Heart left ventricle (tissue), 16 donors: Measurements from ENCODE around the gene FAM53B. TPM values are rescaled to one million over a fixed set of nuclear protein-coding genes. Genes with fewer than 3 reads are reported as not detected.

ENCODE experiments used
- ATAC-seq, 4 donors: fragments of 200-7000 bp; cut with Tn5 transposase; one replicate each; pipeline ENCODE4 v1.9.1; 2020 to 2022; ENCODE audit warnings: moderate library complexity in 4 of 4, mild to moderate bottlenecking in 3 of 4, moderate number of reproducible peaks in 1 of 4
- DNase-seq, 5 donors: peaks; one replicate each; pipeline ENCODE4 v3.0.0-alpha.2; 2020
- H3K27ac ChIP-seq, 12 donors: fragments of 200-600 bp; sonication (generic) in 4 of 12; one replicate each; pipeline versions ENCODE4 v1.5.0 to v1.8.0; 2016 to 2022; ENCODE audit warnings: mild to moderate bottlenecking in 2 of 12
- H3K27me3 ChIP-seq, 9 donors: fragments of 200-600 bp; sonication (generic) in 2 of 9; one replicate each; pipeline versions ENCODE4 v1.5.1 to v1.8.0; 2016 to 2022; ENCODE audit warnings: mild to moderate bottlenecking in 3 of 9
- H3K36me3 ChIP-seq, 9 donors: fragments of 200-600 bp; sonication (generic) in 2 of 9; one replicate each; pipeline versions ENCODE4 v1.5.0 to v1.8.0; 2018 to 2022; ENCODE audit warnings: mild to moderate bottlenecking in 2 of 9
- H3K4me1 ChIP-seq, 12 donors: fragments of 200-600 bp; sonication (generic) in 4 of 12; one replicate each; pipeline versions ENCODE4 v1.5.0 to v1.8.0; 2016 to 2022; ENCODE audit warnings: mild to moderate bottlenecking in 3 of 12
- H3K4me3 ChIP-seq, 12 donors: fragments of 200-600 bp; sonication (generic) in 4 of 12; one replicate each; pipeline versions ENCODE4 v1.5.0 to v1.8.0; 2017 to 2022; ENCODE audit warnings: mild to moderate bottlenecking in 9 of 12, moderate library complexity in 4 of 12
- H3K9me3 ChIP-seq, 12 donors: fragments of 200-600 bp; sonication (generic) in 4 of 12; one replicate each; pipeline versions ENCODE4 v1.5.0 to v1.8.0; 2016 to 2022; ENCODE audit warnings: mild to moderate bottlenecking in 1 of 12
- CTCF ChIP-seq, 12 donors: fragments of 200-600 bp; sonication (generic) in 4 of 12; IDR thresholded peaks; one replicate each; pipeline versions ENCODE4 v1.5.0 to v1.8.0; 2018 to 2022; ENCODE audit warnings: antibody characterized with exemption in 12 of 12, mild to moderate bottlenecking in 5 of 12
- POLR2A ChIP-seq, 2 donors: fragments of 450-650 bp; IDR thresholded peaks; one replicate each; pipeline ENCODE4 v1.6.1; 2017; ENCODE audit warnings: antibody characterized with exemption in 2 of 2, mild to moderate bottlenecking in 2 of 2, moderate library complexity in 2 of 2
- WGBS, 4 donors: extraction: QIAGEN DNeasy Blood & Tissue Kit in 2 of 4; methylation state at CpG; one replicate each; pipeline versions ENCODE4 v1.1.5 to v1.1.7; 2013 to 2018; 5-methylcytosine and 5-hydroxymethylcytosine counted together
- intact Hi-C, 10 donors: fragments of 100-400 bp; cut with DNase I; formaldehyde crosslinking; loops; one replicate each; pipeline versions ENCODE4 v1.11.1 to v1.14.2; 2022
- polyA plus RNA-seq, 2 donors: library from polyadenylated mRNA; stranded (reverse); fragments of 200-250 nt; gene quantifications; one replicate each; pipeline ENCODE4 v1.2.3, GENCODE V29; 2013
- total RNA-seq, 9 donors: library from RNA; depleted of rRNA in 2 of 9; stranded (reverse); fragments of >200 nt in 2 of 9; fragmentation: NEBNext Ultra II Directional in 3 of 9; extraction: Animal tissue kit (Norgen Biotek cat#: 25700) in 3 of 9; gene quantifications; one replicate each; pipeline versions ENCODE4 v1.1.0 to v1.2.4, GENCODE V29; 2016 to 2023
- donor health status: ischemic (EF 13 %, LVEDD 7.1; RV severe dilation, severe dysfunction).
- donor health status: healthy with polysubstance abuse.
- donor health status: DM: no; HTN: yes; CAD: no.
- donor health status: DM: no; HTN: no; CAD: no.
- donor health status: ischemic (EF 25% LVEDD 6.9; RV normal size, moderate dysfunction).
- donor health status: ischemic (EF 25% LVEDD 5.7; RV mildly dilated, moderate dysfunction).
- donor health status: healthy.
- donor health status: DM: yes; HTN: yes; CAD: no.
- donor health status: ischemic (EF 35%, LVEDD 5.7; RV mildly dilated, moderate dysfunction).
- donor health status: nonischemic (EF 11% LVEDD 7.7; RV severe dilation, severe dysfunction).
- donor health status: DM: yes; HTN: yes; CAD: no.
- donor health status: PGD.
- donor health status: ischemic (EF 29% LVEDD 5.4; RV normal size, mild dysfunction).
- donor health status: nonischemic (EF 23%, LVEDD 6.1; RV moderate dilation, normal function).

FAM53B gene
- total and polyA plus RNA-seq, 11 donors, result 23.7 to 57.7 (median 35.5) TPM

GRCh38 chr10:124650820-124651401 is 93.3 kb downstream of the FAM53B start:
- no peaks in the 10 kb centered on the region for H3K9me3 ChIP-seq
- H3K27ac ChIP-seq, result peak overlapping the region in 9 of 12 donors; percentile 5 to 97 (median 48)
- DNase-seq, result peak in 1 of 5 donors; percentile 19
- no peak for TF ChIP-seq CTCF (IDR thresholded peaks at IDR 0.05)
- no peak for TF ChIP-seq POLR2A (IDR thresholded peaks at IDR 0.05)
- ATAC-seq, result no peak
- H3K4me3 ChIP-seq, result no peak overlapping the region
- peaks cover 0 to 11% (median 0%) of the 10 kb centered on the region in 9 donors for H3K36me3 ChIP-seq
- H3K4me1 ChIP-seq, result peaks cover 50 to 100% (median 90%) of the 10 kb centered on the region in 12 donors
- H3K27me3 ChIP-seq, result no peaks in the 10 kb centered on the region
- intact Hi-C loops, result no loop called here
- WGBS, 4 donors, result 85 to 91% (median 89%) methylated on average over 12 to 13 of the region's 13 CpGs

GRCh38 chr10:124650263-124650662 is 93.9 kb downstream of the FAM53B start:
- H3K36me3 ChIP-seq, result peaks cover 0 to 11% (median 0%) of the 10 kb centered on the region in 9 donors
- peaks cover 50 to 100% (median 92%) of the 10 kb centered on the region in 12 donors for H3K4me1 ChIP-seq
- TF ChIP-seq POLR2A (IDR thresholded peaks at IDR 0.05) (no peak), CTCF (IDR thresholded peaks at IDR 0.05) (no peak)
- H3K27me3 ChIP-seq, result no peaks in the 10 kb centered on the region
- H3K27ac ChIP-seq, result peak overlapping the region in 8 of 12 donors; percentile 69 to 97 (median 80)
- intact Hi-C loops, result no loop called here
- 91 to 95% (median 92%) methylated on average over 12 of the region's 12 CpGs for WGBS, 4 donors
- no peak for DNase-seq
- ATAC-seq, result no peak
- no peak overlapping the region for H3K4me3 ChIP-seq
- no peaks in the 10 kb centered on the region for H3K9me3 ChIP-seq

GRCh38 chr10:124649214-124649613 is 95.0 kb downstream of the FAM53B start:
- Histone ChIP-seq H3K36me3 (peaks cover 0 to 11% (median 0%) of the 10 kb centered on the region in 9 donors), H3K27me3 (no peaks in the 10 kb centered on the region), H3K4me1 (peaks cover 58 to 100% (median 93%) of the 10 kb centered on the region in 12 donors), H3K9me3 (no peaks in the 10 kb centered on the region), H3K4me3 (no peak overlapping the region), H3K27ac (peak overlapping the region in 11 of 12 donors; percentile 49 to 97 (median 75))
- intact Hi-C loops, result loop anchor here in 4 of 10 donors (2.0 to 10.0 kb wide), 6 partner anchors 33 to 94 kb away; partner anchors contain the start of gene FAM53B (in 1 of the 4)
- ATAC-seq, result peak; percentile 27 to 50 (median 45)
- TF ChIP-seq CTCF (IDR thresholded peaks at IDR 0.05) (peak in 4 of 12 donors; percentile 17 to 40 (median 23)), POLR2A (IDR thresholded peaks at IDR 0.05) (no peak)
- peak in 2 of 5 donors; percentile 63 to 66 for DNase-seq
- WGBS, 4 donors, result 17 to 40% (median 24%) methylated on average over 5 of the region's 5 CpGs

- WGBS, 4 donors, result 25 to 31% (median 28%) methylated on average over 9 of the region's 9 CpGs
- Histone ChIP-seq H3K9me3 (no peaks in the 10 kb centered on the region), H3K27me3 (no peaks in the 10 kb centered on the region), H3K4me3 (peak overlapping the region in 1 of 12 donors; percentile 7), H3K4me1 (peaks cover 56 to 100% (median 94%) of the 10 kb centered on the region in 12 donors), H3K36me3 (peaks cover 0 to 9% (median 0%) of the 10 kb centered on the region in 9 donors), H3K27ac (peak overlapping the region; percentile 33 to 97 (median 75))
- ATAC-seq (peak; percentile 52 to 61 (median 58)), DNase-seq (peak; percentile 80 to 90 (median 87))
- TF ChIP-seq CTCF (IDR thresholded peaks at IDR 0.05) (peak in 1 of 12 donors; percentile 10), POLR2A (IDR thresholded peaks at IDR 0.05) (no peak)
- intact Hi-C loops, result loop anchor here in 4 of 10 donors (2.0 to 10.0 kb wide), 6 partner anchors 34 to 94 kb away; partner anchors contain the start of gene FAM53B (in 1 of the 4)
These were observed 95.4 kb downstream of the FAM53B start for GRCh38 chr10:124648738-124649137.
